SK-N-MC (cell line): ENCODE measurements around the gene ROBO4.

Experiments used
- DNase-seq: peaks from one replicate; pipeline ENCODE4 v3.0.0-alpha.2; 2011; ENCODE audit warnings: low read depth, low spot score
- H3K27ac ChIP-seq: fragments of 200-600 bp; sonication (generic); 2 replicates; pipeline ENCODE4 v1.5.1; 2016; ENCODE audit warnings: mixed run types
- H3K36me3 ChIP-seq: fragments of 200-600 bp; sonication (generic); 2 replicates; pipeline ENCODE4 v1.6.1; 2017; ENCODE audit warnings: antibody characterized with exemption, low read length, mixed read lengths; ENCODE audit not compliant: insufficient read depth
- H3K4me3 ChIP-seq: fragments of 200-600 bp; sonication (generic); 2 replicates; pipeline ENCODE4 v1.5.1; 2016
- H3K9ac ChIP-seq: fragments of 200-600 bp; sonication (generic); 2 replicates; pipeline ENCODE4 v1.8.0; 2017; ENCODE audit warnings: mixed run types, mixed read lengths; ENCODE audit not compliant: insufficient read length
- H3K9me3 ChIP-seq: fragments of 200-600 bp; sonication (generic); 2 replicates; pipeline ENCODE4 v1.6.1; 2017; ENCODE audit warnings: low read depth, mild to moderate bottlenecking, antibody characterized with exemption, low read length, moderate library complexity, mixed read lengths
- EZH2 ChIP-seq: fragments of 200-600 bp; sonication (generic); IDR thresholded peaks from one replicate; pipeline ENCODE4 v1.6.1; 2017; ENCODE audit warnings: antibody characterized with exemption
- FOXP2 ChIP-seq: optimal IDR thresholded peaks from 2 replicates; pipeline ENCODE3; 2011; ENCODE audit warnings: mild to moderate bottlenecking, moderate library complexity; ENCODE audit not compliant: insufficient read depth; ENCODE audit errors: extremely low read length, control extremely low read depth
- POLR2AphosphoS5 ChIP-seq: IDR thresholded peaks from 2 replicates; pipeline ENCODE4 v1.6.1; 2012; ENCODE audit warnings: mild to moderate bottlenecking, low read depth, low read length, borderline replicate concordance

Gene ROBO4

GRCh38 chr11:124868331-124869274 lies 29.1 kb downstream of the ROBO4 start:
- Histone ChIP-seq H3K4me3 (no peak overlapping the region), H3K9ac (no peak overlapping the region), H3K9me3 (no peaks in the 10 kb centered on the region), H3K27ac (no peak overlapping the region), H3K36me3 (no peaks in the 10 kb centered on the region)
- no peak for TF ChIP-seq POLR2AphosphoS5
- TF ChIP-seq EZH2: peak; percentile 23
- DNase-seq: no peak

GRCh38 chr11:124867700-124868099 lies 30.0 kb downstream of the ROBO4 start:
- no peak overlapping the region for H3K9ac ChIP-seq
- H3K9me3 ChIP-seq: no peaks in the 10 kb centered on the region
- TF ChIP-seq EZH2 (no peak), POLR2AphosphoS5 (no peak), FOXP2 (no peak)
- no peak for DNase-seq
- H3K36me3 ChIP-seq: no peaks in the 10 kb centered on the region
- H3K4me3 ChIP-seq: no peak overlapping the region
- no peak overlapping the region for H3K27ac ChIP-seq

DNA sequence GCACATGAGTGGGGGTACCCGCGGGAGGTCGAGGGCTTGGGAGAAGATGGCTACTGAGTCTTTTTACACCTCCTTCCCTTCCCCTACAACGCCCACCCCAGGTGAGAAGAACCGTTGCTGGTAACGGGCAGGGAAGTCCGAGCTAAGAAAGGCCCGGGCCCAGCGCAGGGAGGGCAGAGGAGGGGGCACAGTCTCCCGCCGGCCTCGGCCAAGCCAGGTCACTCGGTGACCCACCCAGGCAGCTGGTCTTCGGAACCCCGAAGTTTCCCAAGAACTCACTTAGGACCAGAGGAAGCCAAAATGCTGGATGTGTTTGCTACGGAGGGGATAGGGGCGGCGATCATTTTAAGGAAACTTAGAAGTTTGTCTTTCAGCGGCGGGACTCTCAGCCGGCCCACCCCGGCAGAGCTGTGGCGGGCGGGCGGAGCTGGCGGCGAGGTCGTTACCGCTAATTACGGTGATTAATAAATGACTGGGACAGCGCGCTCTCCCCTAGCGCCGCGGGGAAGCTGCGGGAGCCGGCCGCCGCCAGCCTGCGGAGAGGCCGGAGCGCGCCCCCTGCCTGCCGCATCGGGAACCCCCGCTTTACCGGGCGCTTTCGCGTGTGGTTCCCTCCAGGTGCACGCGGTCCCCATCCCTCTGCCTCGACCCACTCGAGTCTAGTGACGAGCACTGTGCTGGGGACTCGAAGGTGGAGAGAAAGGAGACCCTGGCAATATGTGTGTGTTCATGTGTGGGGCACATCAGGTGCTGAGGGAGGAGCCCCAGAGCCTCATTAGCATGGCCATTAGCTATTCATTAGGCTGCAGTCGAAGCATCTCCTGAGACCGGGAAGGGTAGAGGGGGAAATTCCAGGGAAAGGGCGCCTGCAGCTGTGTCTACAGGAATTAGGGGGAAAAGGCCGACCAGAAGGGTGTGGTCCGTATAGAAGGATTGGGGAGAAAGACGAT lies 31.5 kb downstream of the ROBO4 start:
- no peak overlapping the region for H3K27ac ChIP-seq
- H3K36me3 ChIP-seq: no peaks in the 10 kb centered on the region
- TF ChIP-seq EZH2 (peak; percentile 91), POLR2AphosphoS5 (no peak), FOXP2 (no peak)
- no peak for DNase-seq
- no peak overlapping the region for H3K9ac ChIP-seq
- peak overlapping the region; percentile 34; the same call in 1 of the 2 replicates for H3K4me3 ChIP-seq
- H3K9me3 ChIP-seq: no peaks in the 10 kb centered on the region

GRCh38 chr11:124865181-124865901 lies 32.3 kb downstream of the ROBO4 start, which contains the start of gene ROBO3:
ROBO3 (plus strand) TSS chr11:124865432; CDS start chr11:124865578, 146 bp downstream.
- Histone ChIP-seq H3K36me3 (no peaks in the 10 kb centered on the region), H3K9me3 (no peaks in the 10 kb centered on the region), H3K9ac (no peak within 1 kb of the TSS), H3K4me3 (peak within 1 kb of the TSS; percentile 34; the same call in 1 of the 2 replicates), H3K27ac (no peak within 1 kb of the TSS)
- DNase-seq: no peak
- TF ChIP-seq FOXP2 (no peak), POLR2AphosphoS5 (no peak), EZH2 (peak; percentile 48)

DNA sequence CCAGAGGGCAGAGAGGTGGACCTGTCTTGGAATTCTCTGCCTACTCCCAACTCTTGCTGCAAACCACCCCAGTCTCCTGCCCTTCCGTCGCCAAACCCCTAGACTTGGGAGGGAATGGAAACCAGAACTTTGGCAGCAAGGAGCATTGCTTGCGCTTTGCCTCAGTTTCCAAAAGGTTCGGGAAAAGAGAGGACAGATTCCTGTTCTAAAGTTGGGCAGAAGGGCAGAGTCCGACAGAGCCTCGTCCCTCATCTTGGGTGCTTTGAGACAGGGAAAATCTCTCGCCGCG lies 32.8 kb downstream of the ROBO4 start:
- Histone ChIP-seq H3K36me3 (no peaks in the 10 kb centered on the region), H3K4me3 (no peak overlapping the region), H3K9ac (no peak overlapping the region), H3K27ac (no peak overlapping the region), H3K9me3 (no peaks in the 10 kb centered on the region)
- DNase-seq: no peak
- no peak for TF ChIP-seq EZH2
- no peak for TF ChIP-seq POLR2AphosphoS5
- TF ChIP-seq FOXP2: no peak

DNA sequence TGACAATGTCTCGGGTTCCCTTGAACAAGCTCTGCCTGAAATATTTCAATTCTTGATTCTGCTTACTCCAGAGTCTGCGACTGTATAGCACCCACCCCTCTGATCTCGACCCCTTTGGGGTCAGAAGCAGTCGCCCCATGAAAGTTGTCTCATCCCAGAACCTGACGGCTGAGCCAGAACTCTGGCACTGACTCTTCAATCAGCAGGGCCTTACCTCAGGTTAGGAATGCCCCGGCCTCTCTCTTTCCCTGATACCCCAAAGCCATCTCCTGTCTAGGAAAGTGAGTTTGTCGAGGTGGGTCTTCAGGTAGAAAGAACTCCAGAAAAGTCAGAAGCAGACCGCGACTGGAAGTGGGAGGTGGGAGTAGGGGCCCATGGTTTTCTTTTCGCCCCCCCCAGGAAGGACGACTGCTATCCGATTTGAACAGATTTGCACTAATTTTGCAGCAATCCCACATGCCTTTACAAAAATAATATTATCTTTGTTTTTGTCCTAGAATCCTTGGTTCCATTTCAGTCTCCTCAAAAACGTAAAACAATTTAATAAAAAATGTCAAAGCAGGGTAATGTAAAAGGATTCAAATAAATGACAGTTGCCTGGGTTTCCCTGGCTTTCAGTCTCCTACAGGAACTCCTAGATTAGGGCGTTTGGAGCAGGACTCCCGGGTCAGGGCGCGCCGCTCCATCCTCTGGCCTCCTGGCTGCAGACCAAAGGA lies 33.3 kb downstream of the ROBO4 start:
- no peak for DNase-seq
- Histone ChIP-seq H3K9me3 (no peaks in the 10 kb centered on the region), H3K4me3 (no peak overlapping the region), H3K9ac (no peak overlapping the region), H3K27ac (no peak overlapping the region), H3K36me3 (no peaks in the 10 kb centered on the region)
- TF ChIP-seq FOXP2 (no peak), POLR2AphosphoS5 (no peak), EZH2 (no peak)

DNA sequence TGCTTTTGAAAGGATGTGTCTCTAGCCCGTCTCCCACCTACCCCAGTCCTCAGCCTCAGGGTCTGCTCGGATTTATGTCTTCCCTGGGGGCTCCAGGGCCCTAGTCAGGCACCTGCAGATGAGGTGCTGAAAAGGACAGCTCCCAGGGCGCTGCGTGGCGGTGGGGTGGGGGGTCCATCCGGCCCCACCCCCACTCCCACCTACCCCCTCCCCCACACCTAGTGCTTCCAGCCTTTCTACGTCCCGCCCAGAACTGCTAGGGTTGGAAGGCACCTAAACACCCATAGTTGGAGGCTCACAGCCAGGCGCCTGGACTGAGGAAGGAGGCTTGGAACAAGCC lies 33.9 kb downstream of the ROBO4 start:
- Histone ChIP-seq H3K27ac (no peak overlapping the region), H3K36me3 (no peaks in the 10 kb centered on the region), H3K4me3 (no peak overlapping the region), H3K9me3 (no peaks in the 10 kb centered on the region), H3K9ac (no peak overlapping the region)
- DNase-seq: no peak
- TF ChIP-seq FOXP2: no peak
- no peak for TF ChIP-seq POLR2AphosphoS5
